ENCODE measurements around the gene ZEB2.

Gene ZEB2

DNA sequence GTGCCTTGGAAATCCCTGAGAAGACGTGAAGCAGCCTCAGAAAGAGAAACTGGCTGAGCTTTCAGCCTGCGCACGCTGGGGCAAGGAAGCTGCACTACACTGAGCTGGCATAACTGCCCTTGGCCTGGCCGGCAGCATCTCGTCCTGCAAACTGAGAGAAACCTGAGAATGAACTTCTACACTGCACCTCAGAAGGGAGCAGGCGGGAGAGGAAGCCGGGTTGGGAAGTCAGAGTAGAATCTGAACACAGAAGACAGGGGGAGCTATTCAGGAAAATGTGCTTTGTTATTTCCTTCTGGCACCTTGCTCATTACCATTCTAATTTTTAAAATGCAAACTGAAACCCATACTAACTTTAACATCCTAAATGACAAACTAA lies 70.9 kb downstream of the ZEB2 start:
- no peak for DNase-seq (ENCODE audit: low spot score)

DNA sequence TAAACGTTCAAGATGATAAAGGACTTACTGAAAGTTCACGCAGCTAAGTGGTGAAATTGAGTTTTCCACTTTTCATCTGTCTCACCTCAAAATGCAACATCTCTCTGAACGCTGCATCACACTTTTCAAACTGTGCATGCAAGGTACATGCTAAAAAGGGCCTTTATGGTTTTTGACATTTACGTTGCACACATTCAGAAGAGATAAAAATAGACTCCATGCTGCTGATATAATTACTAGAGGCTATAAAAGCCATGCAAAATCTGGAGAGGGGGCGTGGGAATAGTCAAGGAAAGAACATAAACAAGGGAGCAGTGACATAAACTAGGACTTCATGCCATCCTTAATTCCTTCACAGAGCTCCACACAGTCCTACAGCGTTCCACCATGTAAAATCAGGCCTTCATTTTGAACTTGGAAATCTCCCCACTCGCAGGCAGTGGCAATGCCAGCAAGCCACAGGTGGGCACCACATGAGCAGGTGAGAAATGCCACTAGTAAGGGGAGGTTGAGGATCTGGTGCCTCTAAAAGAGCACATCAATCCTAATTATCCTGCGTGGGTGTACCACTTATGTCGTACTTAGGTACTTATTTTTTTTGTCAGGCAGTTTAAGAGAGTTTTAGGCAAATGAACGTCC lies 71.4 kb downstream of the ZEB2 start:
- no peak for DNase-seq (ENCODE audit: low spot score)

DNA sequence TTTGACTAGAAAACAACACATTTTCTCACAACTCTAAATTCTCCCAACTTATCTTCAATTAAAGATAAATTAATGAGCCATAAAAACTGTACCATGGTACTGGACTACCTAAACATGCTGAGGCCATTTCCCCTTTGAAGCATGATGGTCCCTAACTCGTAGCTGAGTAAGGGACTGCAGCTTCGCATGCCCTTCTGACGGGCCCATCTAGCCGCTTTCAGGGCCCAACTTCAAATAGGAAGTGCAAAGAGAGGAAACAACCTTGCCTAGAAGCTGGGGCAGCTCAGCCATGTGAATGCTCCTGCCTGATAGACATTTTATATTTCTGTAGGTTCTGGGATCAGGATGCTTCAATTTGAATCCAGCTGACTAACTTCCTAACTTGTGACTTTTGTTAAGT lies 72.4 kb downstream of the ZEB2 start:
- DNase-seq (ENCODE audit: low spot score) = no peak

DNA sequence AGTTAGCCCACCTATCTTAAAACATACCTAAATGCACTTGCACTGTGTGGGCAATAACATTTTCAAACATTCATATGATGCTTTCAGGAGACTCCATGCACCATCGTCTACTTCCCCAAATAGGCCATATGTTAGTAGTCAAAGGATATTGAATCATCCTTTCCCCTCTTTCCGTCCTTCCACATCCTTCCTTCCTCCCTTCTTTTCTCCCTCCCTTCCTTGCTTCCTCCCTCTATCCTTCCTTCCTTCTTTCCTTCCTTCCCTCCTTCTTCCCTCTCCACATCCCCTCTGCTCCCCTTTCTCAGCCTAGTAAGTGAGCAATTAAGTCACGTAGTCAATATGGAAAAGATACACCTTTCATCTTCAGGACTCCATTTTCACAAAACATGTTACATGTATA lies 73.8 kb downstream of the ZEB2 start:
- no peak for DNase-seq (ENCODE audit: low spot score)

DNA sequence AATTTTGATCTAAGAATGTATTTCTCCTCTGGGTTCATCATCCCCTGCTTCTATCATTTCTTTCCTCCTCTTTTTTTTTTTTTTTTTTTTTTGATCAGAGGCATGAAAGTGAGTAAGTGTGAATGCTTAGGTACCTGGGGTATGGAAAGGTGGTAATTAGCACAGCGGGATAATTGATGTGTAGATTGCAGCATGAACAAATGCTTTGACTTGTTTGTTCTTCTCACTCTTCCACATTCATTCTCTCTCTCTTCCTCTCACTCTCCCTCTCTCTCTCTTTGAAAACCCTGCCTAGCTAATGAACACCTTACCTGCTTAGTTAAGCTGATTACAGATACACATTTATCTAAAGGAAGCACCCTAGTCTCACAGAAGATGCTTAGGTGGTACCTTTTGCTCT lies 74.7 kb downstream of the ZEB2 start:
- DNase-seq (ENCODE audit: low spot score) = no peak

DNA sequence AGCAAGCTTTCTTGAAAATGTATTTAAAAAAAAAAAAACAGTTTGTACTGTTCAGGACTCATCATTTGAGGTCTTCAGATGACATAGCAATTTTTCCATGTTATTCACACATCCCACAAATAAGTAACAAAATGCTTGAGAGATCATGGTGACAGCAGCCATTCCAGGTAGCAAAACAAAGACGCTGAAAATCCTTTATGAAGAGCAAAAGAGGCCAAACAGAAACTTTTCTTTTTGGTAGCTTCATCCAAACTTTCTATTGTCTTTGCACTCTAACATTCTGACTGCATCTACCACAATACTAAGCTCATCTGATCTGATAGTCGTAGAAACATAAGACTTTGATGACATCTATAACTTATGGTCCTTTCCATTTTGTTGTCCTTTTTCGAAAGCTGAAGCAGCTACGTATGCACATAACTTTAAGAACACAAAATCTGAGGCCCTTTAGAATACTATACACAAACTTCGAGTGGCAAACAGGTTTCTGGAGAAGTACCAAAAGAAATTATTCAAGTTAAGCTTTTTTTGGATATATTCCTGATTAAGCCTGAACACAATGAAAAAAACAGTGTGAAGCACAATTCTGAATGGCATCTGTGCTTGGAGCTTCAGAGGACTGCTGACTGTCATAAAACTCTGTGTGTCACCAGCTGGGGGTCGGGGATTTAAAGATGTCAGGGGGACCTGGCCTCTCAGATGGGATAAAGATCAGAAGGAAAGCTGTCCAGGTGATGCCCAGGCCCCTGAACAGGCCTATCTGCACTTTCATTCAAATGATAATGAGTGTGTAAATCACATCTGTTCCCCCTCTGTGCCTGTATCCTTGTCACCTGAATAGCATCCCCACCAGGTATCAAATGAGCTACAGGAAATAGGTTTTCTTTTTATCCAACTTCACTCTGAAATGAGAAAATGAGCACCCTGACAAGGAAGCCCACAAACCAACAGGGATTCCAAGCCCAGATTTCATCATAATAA lies 75.8 kb downstream of the ZEB2 start:
- DNase-seq (ENCODE audit: low spot score) = no peak

DNA sequence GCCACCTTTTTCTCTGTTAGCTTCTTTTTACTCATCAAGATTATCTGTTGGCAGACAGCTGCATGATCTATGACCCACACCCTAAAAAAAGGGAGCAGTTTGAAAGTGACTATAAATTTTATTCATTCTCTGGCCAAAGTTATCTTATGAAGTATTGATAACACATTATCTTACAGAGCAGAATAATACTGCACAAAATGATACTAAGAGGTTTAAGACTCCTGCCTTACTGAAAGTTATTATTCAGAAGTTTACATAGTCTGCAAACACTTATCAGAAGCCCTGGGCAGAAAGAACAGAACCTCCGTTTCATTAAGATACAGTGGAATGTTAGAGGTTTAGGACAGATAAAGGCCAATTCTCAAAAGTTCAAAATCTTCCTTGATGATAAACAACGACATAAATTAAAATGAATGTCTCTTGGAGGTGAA lies 78.2 kb downstream of the ZEB2 start:
- no peak for DNase-seq (ENCODE audit: low spot score)

DNA sequence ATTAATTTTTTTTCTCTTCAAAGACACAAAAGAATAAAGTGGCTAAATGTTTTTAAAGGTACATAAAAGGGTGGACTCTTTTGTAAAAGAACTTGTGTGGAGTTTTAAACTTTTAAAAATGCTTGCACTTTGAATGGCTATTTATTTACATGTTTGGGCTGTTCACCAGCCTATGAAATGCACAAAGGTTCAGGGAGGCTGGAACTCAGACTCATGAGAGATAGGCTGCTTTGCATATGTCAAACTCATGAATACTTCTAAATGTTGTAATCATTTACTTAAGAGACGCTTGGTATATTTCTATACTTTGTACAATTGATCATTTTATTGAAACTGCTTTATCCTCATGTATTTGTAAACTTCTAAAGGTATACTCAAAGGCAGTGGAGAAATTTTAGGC lies 79.9 kb downstream of the ZEB2 start:
- no peak for DNase-seq (ENCODE audit: low spot score)

DNA sequence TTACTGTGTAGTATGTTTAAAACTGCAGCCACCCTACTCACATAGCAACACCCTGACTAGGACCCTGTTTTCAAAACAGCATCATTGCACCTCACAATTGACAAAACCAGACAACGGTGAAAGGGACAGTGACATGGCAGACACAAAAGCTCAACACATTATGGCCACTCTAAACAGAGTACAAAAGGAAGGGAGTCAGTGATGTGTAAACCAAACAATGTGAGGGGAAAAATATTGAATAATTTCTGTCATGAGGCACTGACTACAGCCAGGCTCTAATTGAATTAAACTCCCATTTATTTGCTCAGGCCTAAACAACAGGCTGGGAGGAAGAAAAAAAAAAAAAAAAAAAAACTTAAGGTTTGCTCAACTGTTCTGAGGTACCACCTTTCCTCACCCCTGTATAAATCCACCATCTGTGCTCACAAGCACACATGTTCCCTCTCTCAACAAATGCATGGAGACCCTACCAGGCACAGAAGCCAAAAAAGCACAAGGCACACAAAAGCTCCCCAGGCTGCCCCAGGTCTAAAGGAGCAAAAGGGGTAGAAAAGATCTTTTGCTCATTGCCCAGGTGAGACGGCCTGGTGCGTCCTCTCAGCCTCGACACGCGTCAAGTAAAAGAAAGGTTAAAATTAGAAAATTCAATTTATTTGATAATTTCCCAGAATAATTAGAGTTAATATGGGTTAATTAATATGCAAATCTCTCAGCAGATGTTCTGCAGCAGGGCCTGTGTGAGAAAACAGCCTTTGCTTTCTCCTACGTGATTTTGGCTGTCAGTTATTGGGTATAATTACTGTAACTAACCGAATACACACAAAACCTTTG lies 80.9 kb downstream of the ZEB2 start:
- no peak for DNase-seq (ENCODE audit: low spot score)

DNA sequence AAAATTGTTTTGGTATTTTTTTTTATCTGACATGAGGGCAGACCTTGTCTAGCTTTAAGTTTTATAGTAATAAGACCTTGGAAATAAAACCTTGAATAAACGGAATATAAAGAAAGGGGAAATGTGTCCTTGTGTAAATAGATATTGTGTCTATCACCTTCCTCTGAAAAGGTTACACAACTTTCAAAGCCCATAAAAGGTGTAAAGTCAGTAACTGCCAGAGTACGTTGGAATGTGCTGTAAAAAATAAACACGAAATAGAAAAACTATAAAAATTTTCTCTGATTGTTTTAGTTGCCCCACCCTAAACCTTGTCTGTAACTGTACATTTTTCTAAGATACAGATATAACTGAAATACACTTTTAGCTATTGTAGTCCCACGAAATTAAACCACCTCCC lies 82.3 kb downstream of the ZEB2 start:
- no peak for DNase-seq (ENCODE audit: low spot score)

DNA sequence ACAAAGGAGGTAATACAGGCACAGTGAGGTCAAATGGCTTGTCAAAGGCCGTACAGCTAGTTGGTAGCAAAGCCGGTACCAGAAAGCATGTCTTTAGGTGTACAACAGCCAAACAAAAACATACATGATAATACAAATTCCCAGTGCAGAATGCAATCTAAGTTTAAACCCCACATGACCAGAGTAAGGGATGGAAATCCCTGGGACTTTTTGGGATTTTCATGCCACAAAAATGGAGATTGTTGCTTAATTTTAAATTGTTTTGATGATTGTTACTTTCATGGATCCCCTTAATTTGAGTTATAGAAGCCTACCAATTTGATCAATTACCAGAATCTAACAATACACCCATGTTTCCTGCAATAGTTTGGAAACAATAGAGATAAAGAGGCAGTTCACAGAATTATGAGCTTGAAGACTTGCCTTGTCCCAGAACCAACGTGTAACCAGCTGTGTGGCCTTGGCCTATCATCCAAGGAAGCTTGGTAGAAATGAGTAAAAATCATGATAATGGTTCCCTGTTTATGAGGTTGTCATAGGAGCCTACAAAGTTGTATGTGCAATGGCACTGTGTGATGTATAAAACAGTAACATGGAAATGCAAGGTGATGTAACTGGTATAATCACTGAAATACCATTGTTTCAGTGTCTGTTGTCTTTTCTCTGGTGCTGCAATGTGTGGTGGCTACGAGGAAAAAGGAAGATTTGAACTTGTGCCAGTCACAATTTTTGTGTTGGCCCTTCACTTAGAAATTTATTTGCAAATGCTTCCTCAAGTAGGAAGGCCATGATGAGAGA lies 85.3 kb downstream of the ZEB2 start:
- no peak for DNase-seq (ENCODE audit: low spot score)

DNA sequence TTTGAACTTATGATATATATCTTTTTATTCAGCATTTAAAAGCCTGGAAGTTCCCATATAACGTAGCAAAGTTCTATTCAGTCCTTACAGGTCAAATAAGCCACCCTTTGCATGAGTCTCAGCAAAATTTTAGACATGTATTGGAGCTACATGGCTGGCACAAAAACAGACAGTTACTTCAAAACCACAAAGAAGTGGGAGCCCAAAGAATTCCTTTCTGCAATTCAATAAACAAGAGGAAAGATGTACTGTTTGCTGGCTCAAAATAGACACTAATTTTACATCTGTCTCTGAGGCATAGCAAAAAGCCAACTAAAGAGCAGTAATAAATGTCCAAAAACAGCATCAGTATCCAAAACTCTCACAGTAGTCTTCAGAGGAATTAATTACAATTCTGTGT lies 87.0 kb downstream of the ZEB2 start:
- no peak for DNase-seq (ENCODE audit: low spot score)

DNA sequence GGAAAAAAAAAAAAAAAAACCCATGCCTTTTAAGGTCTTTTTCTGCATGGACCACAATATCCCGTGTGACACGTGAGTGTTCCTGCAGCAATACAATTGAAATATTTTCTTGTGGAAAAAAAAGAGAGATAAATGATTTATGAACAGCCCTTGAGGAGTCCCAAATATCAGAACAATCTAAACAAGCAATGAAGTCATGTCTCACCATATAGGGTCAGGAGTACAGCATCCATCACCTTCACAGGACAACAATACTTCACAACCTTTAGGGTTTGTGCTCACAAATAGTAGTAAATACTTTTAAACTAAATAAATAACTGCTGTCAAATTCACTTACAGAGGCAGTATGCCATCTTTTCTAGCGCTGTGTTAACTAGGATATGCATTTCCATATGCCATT lies 87.9 kb downstream of the ZEB2 start:
- DNase-seq (ENCODE audit: low spot score) = no peak

DNA sequence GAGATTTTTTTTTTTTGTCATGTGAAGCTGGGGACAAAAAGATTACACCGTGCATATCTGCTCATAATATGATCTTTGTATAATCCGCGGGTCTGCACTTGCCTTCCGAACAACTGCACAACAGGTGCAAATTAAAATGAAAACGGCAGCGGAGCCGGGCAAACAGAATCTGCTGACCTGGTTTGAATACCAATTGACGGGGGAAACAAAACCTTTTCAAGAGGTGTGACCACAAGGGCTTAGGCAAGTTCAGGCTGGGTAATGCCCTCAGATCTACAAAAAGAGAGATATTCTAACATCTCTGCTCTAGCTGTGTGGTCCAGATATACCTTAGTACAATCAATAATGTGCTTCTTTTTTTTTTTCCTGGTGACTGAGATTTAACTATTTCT lies 88.5 kb downstream of the ZEB2 start:
- DNase-seq (ENCODE audit: low spot score) = no peak

DNA sequence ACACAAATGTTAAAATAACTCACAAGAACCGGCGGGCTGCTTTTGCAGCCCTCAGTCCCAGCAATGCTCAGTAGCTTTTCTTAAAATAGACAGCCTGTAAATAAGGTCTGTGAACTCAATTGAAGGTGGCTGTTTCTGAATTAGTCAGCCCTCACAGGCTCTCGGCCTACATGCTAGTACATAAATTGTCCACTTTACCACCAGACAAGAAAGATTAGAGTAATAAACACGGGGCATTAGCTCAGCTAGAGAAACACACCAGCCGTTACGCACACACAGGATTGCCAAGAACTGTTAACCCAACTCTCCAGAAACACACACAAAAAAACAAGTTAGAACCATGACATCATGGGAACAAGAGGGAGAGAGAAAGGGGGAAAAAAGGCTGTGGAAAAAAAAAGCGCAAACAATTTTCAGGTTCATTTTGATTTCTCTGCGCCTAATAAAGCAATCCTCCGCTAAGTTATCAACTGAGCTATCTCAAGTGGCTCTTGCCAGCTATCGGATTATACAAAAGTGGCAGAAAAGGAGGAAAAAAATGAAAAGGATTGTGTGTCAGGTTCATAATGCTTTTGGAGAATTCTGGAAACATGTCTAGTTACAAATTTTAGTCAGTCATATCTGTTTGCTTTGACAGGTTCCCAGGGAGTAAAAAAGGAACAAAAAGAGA lies 89.1 kb downstream of the ZEB2 start:
- DNase-seq (ENCODE audit: low spot score) = no peak

DNA sequence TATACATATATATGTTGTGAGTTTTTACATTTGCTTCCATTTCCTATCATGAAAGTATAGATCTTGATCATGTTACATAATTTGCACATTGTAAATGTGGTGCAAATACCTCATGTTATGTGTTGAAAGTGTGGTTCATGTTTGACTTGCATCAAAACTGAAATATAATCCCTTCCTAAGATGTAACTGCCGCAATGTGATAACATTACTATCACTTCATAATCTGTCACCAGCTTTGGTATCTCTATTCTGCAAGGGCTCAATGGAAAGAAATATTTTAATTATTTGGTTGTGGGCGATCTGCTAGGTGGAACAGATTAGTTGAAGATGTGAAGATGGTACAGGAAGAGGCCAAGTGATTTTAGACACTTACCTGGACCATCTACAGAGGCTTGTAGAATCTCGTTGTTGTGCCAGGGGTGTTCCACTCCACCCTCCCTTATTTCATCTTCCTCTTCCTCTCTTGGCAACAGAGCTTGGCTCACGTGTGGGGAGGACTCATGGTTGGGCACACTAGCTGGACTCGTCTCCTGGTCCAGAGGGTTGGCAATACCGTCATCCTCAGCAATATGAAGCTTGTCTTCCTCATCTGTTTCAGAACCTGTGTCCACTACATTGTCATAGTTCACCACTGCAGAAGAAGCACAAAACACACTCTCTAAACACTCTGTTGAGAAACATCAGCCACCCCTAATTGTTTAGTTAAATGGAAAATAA lies 90.4 kb downstream of the ZEB2 start:
- no peak for DNase-seq (ENCODE audit: low spot score)

DNA sequence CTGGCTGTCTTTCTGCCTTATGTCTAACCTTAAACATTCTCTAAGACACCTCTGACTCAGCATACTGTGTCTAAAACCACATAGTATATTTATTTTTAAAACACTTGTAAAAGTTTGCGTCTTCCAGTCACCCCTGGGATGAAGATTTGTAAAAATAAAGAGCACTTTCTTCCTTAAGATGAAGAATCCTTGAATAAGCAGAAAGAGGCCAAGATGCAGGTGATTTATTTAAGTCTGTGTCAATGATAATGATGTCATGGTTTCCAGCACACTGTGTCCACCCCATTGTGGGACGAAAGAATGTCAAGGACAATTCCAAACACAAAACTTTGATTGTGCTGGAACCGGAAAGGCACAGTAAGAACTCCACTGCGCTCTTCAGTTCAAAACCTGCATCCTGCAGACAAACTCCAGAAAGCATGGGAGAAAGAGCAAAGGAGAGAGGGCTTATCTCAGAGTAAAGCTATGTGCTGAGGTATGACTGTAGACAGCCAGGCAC lies 92.9 kb downstream of the ZEB2 start:
- DNase-seq (ENCODE audit: low spot score) = peak; percentile 13

DNA sequence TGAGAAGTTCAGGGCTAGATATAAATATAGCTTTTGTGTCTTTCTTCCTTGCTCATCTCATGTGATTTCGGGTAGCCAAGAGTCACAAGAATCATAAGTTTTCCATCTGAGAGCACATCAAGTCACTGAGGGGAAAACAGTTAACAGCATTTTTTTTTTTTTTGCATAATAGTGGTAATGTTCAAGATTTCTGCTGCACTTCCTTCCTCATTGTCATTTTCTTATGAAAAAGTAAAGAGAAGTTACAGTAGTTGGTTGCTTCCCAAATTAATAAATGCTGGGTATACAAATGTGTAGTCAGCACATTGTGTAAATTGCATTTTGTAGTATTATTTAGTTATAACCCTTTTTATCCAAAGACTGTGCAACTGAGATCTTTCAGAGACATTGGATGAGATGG lies 93.6 kb downstream of the ZEB2 start:
- no peak for DNase-seq (ENCODE audit: low spot score)

DNA sequence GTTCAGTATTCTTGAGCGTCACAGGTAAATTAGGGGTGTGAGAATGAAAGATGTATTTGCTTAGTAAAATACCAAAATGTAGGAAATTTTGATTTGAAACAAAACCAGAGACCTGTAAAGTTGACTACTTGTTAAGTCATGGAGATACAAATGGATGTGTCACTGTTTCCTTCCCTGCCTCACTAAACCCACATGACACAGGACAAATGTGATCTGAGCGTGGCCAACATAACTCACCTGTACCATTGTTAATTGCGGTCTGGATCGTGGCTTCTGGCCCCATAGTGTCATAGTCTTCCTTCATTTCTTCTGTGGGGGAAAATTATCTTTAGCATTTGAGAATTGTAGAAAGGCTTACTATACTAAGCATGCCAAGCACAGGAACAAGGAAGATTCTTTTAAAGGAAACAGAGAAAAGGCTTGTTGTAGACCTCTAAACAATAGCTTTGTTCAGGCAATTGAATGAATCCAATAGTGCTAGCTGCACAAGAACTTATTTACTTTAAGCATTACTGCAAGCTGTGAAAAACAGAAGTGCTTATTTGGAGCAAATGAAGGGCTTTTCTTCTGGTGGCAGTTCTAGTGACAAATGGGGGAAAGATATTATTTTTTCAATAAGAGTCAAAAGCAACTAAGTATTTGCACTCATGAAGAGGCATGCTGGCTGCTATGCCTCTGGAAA lies 95.2 kb downstream of the ZEB2 start:
- no peak for DNase-seq (ENCODE audit: low spot score)
